HFFc6 (cell line): Measurements from ENCODE around the gene IL1RAP. TPM values are rescaled to one million over a fixed set of nuclear protein-coding genes. Genes with fewer than 3 reads are reported as not detected.

Experiments used
- DNase-seq: peaks from one replicate; pipeline ENCODE4 v3.0.0-alpha.2; 2018
- H3K27ac Mint-ChIP-seq: 2 replicates; pipeline ENCODE4 v1.8.0; 2020; ENCODE audit warnings: mild to moderate bottlenecking, mixed read lengths
- H3K27me3 Mint-ChIP-seq: 2 replicates; pipeline ENCODE4 v1.8.0; 2021; ENCODE audit warnings: mild to moderate bottlenecking, moderate library complexity, mixed read lengths; ENCODE audit not compliant: insufficient read depth
- H3K36me3 Mint-ChIP-seq: 2 replicates; pipeline ENCODE4 v1.8.0; 2021; ENCODE audit warnings: low read depth, mixed read lengths
- H3K4me1 Mint-ChIP-seq: 2 replicates; pipeline ENCODE4 v1.8.0; 2020; ENCODE audit warnings: low read depth, mixed read lengths
- H3K4me3 Mint-ChIP-seq: 2 replicates; pipeline ENCODE4 v1.8.0; 2020; ENCODE audit warnings: mild to moderate bottlenecking, moderate library complexity, mixed read lengths
- H3K9me3 Mint-ChIP-seq: 2 replicates; pipeline ENCODE4 v1.8.0; 2020; ENCODE audit warnings: mild to moderate bottlenecking, mixed read lengths
- total RNA-seq, 6 experiments: library from RNA; stranded (reverse); fragmentation: NEBNext Ultra II Directional; extraction: Animal tissue kit (Norgen Biotek cat#: 25700); gene quantifications; 2 replicates in 1 of 6; 3 replicates in 5 of 6; pipeline ENCODE4 v1.2.3, GENCODE V29; 2021
- TF ChIP-seq, protein P1 (sequence below): fragments of 200-600 bp; sonication (generic); IDR thresholded peaks from 2 replicates; pipeline ENCODE4 v1.5.0; 2021; ENCODE audit warnings: antibody characterized with exemption, mild to moderate bottlenecking

IL1RAP gene
- total RNA-seq, 6 experiments from 2014 or later, result 3.4 to 6.7 (median 5.3) TPM

DNA sequence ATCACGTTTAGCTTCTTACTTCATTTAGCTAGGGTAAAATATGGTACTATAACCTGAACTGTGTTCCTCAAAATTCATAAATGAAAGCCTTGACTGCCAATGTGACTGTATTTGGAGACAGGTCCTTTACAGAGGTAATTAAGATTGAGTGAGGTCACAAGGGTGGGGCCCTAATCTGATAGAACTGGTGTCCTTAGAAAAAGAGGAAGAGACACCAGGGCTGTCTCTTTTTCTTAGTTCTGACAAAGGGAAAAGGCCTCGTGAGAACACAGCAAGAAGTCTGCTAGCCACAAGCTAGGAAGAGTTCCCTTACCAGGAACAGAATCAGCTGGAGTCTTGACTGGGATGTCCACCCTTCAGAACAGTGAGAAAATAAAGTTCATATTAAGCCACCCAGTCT, 185.9 kb downstream of the IL1RAP start:
- no peak overlapping the region for H3K4me3 Mint-ChIP-seq
- DNase-seq, result no peak

DNA sequence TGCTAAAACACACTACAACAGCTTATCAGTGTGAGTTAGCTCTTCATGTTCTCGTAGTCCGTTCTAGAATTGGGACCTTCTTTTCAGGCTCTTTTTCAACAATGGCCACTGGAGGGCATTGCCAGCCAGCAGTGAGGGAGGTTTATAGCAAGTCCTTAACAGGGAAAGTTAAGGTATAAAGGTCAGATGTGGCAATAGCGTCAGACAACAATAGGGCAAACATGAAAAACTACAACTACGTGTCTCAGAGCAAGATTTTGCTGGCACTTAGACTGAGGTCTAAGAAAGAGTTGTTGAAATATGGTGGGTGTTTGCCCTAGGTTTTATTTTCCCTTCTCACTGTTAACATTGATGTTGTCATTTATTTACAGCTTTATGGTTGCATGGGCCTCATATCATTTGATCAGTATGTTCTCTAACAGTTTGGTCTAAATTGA, 187.2 kb downstream of the IL1RAP start:
- no peak overlapping the region for H3K27ac Mint-ChIP-seq
- H3K4me3 Mint-ChIP-seq, result no peak overlapping the region
- no peaks in the 10 kb centered on the region for H3K36me3 Mint-ChIP-seq
- peaks cover 14% of the 10 kb centered on the region for H3K4me1 Mint-ChIP-seq
- TF ChIP-seq, protein P1, sequence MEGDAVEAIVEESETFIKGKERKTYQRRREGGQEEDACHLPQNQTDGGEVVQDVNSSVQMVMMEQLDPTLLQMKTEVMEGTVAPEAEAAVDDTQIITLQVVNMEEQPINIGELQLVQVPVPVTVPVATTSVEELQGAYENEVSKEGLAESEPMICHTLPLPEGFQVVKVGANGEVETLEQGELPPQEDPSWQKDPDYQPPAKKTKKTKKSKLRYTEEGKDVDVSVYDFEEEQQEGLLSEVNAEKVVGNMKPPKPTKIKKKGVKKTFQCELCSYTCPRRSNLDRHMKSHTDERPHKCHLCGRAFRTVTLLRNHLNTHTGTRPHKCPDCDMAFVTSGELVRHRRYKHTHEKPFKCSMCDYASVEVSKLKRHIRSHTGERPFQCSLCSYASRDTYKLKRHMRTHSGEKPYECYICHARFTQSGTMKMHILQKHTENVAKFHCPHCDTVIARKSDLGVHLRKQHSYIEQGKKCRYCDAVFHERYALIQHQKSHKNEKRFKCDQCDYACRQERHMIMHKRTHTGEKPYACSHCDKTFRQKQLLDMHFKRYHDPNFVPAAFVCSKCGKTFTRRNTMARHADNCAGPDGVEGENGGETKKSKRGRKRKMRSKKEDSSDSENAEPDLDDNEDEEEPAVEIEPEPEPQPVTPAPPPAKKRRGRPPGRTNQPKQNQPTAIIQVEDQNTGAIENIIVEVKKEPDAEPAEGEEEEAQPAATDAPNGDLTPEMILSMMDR, result peak; percentile 77
- DNase-seq, result peak; percentile 37
- peaks cover 7% of the 10 kb centered on the region for H3K27me3 Mint-ChIP-seq
- no peaks in the 10 kb centered on the region for H3K9me3 Mint-ChIP-seq

More for the DNA sequence above, 185.9 kb downstream of the IL1RAP start:
- TF ChIP-seq, protein P1, result no peak
- Mint-ChIP-seq H3K27me3 (peaks cover 5% of the 10 kb centered on the region), H3K27ac (no peak overlapping the region), H3K36me3 (no peaks in the 10 kb centered on the region), H3K4me1 (peaks cover 14% of the 10 kb centered on the region), H3K9me3 (no peaks in the 10 kb centered on the region)

DNA sequence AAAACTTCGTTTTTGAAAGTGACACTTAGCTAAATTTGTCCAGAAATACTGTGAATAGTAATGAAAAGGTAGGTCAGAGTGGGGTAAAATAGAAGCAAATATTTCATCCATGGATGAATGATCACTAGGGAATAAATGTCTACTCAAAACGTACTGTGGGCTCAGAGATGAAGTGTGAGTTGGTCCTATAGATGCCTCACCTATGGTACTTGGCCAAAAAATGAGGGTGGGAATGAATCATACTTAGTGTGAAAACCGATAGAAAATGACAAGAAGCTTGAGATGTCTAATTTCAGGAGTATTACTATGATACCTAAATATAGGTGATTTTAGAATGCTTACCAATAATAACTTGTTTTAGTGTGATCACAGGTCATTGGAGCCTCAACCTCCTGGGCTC, 192.7 kb downstream of the IL1RAP start:
- peaks cover 6% of the 10 kb centered on the region for H3K27me3 Mint-ChIP-seq
- no peak for DNase-seq
- no peak overlapping the region for H3K27ac Mint-ChIP-seq
- H3K36me3 Mint-ChIP-seq, result no peaks in the 10 kb centered on the region
- no peaks in the 10 kb centered on the region for H3K9me3 Mint-ChIP-seq
- no peak overlapping the region for H3K4me3 Mint-ChIP-seq
- TF ChIP-seq, protein P1, result no peak
- no peaks in the 10 kb centered on the region for H3K4me1 Mint-ChIP-seq

Other genes starting within 250 kb of the IL1RAP start
- gene CLDN1, start 191.6 kb upstream of the IL1RAP start, total RNA-seq, result under 1 TPM; 0.61 to 0.85 (median 0.79) TPM
- gene CLDN16, start 125.9 kb upstream of the IL1RAP start, total RNA-seq, result under 1 TPM in 2 of 6 experiments, not detected in 4; 0.05 to 0.07 TPM
- gene TMEM207, start 64.2 kb upstream of the IL1RAP start, total RNA-seq, result not detected